GM23338 (cell line): Measurements from ENCODE around the gene CACUL1.

Experiments used
- CREB1 ChIP-seq: fragments of 250-450 bp; sonication (Bioruptor Pico); IDR thresholded peaks from 2 replicates; pipeline ENCODE4 v1.5.0; 2020; ENCODE audit warnings: low read depth, mild to moderate bottlenecking, moderate library complexity
- CTCF ChIP-seq, 2 experiments: fragments of 200-600 bp in 1 of 2; sonication (generic) in 1 of 2; conservative IDR thresholded peaks; 2 replicates each; pipeline versions ENCODE4 v1.5.1 to v1.6.1; 2016 to 2017; ENCODE audit warnings: antibody characterized with exemption in 2 of 2, low read depth in 2 of 2, mild to moderate bottlenecking in 2 of 2, moderate library complexity in 1 of 2
- EZH2 ChIP-seq: fragments of 200-600 bp; sonication (generic); IDR thresholded peaks from one replicate; pipeline ENCODE4 v1.8.0; 2017; ENCODE audit warnings: antibody characterized with exemption, mild to moderate bottlenecking, low read depth; ENCODE audit not compliant: unreplicated experiment
- EZH2phosphoT487 ChIP-seq: fragments of 200-600 bp; sonication (generic); IDR thresholded peaks from one replicate; pipeline ENCODE4 v1.8.1; 2018; ENCODE audit warnings: antibody characterized with exemption; ENCODE audit not compliant: unreplicated experiment
- JUNB ChIP-seq: IDR thresholded peaks from one replicate; pipeline ENCODE4 v1.6.1; 2016; ENCODE audit warnings: antibody characterized with exemption; ENCODE audit not compliant: unreplicated experiment
- NANOG ChIP-seq: IDR thresholded peaks from 2 replicates; pipeline ENCODE4 v1.6.1; 2016; ENCODE audit warnings: antibody characterized with exemption, borderline replicate concordance
- POLR2AphosphoS5 ChIP-seq: IDR thresholded peaks from 2 replicates; pipeline ENCODE4 v1.6.1; 2016; ENCODE audit warnings: antibody characterized with exemption, low read depth
- ZNF114 ChIP-seq: fragments of 250-450 bp; sonication (Bioruptor Pico); IDR thresholded peaks from 2 replicates; pipeline ENCODE4 v1.5.0; 2020; ENCODE audit warnings: mild to moderate bottlenecking, moderate library complexity
- TF ChIP-seq, protein P1 (sequence below): IDR thresholded peaks from 2 replicates; pipeline ENCODE4 v1.6.1; 2016; ENCODE audit warnings: antibody characterized with exemption
- TF ChIP-seq, protein P2 (sequence below): IDR thresholded peaks from one replicate; pipeline ENCODE4 v1.6.1; 2018; ENCODE audit warnings: antibody characterized with exemption; ENCODE audit not compliant: unreplicated experiment
- TF ChIP-seq, protein P3 (sequence below): fragments of 250-450 bp; sonication (Bioruptor Pico); IDR thresholded peaks from 2 replicates; pipeline ENCODE4 v1.5.0; 2020; ENCODE audit warnings: mild to moderate bottlenecking, moderate library complexity

DNA sequence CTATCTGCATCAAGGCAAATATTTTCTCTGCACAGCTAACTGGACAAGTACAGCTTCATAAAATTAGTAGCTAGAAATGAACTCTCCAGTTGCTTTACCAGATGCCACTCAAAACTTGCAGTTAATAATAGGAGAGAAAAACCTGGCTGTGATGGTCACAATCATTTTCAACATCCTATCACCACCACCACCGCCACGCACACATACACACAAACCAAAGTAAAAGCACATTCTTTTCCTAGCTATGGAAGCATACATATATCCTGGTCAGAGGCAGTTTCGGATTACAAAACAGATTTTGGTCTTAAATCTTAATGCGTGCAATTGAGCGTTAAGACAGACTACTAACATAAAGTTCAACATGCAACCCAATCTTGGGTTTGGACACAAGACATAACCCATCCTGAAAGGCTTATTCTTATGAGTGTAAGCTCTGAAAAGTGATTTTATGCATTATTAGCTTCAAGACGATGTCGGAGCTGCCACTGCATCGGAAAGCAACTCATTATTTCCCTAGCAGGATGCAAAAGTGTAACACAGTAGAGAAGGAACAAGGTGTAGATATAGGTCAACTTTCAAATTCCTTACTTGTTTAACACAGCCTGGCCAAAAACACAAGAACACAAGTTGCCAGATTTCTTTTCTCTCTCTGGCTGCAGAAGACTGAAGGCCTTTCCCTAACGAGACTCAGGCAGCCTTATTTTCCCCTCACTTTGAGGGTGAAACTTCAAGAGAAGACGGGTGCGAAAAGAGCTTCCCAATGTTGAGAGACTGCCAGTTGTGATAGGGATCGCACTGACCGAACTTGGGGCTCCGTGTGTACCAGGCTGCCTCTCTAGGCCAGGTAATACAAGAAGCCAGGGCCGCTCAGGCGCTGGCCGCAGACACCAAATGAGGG lies 1.2 kb downstream of the CACUL1 start:
- TF ChIP-seq CTCF (conservative IDR thresholded peaks at IDR 0.05; ENCODE audit: low read depth in 2 of 2) (no peak), EZH2 (no peak), CREB1 (no peak), NANOG (no peak), POLR2AphosphoS5 (no peak), EZH2phosphoT487 (no peak), ZNF114 (no peak), JUNB (no peak)
- TF ChIP-seq, protein P1, sequence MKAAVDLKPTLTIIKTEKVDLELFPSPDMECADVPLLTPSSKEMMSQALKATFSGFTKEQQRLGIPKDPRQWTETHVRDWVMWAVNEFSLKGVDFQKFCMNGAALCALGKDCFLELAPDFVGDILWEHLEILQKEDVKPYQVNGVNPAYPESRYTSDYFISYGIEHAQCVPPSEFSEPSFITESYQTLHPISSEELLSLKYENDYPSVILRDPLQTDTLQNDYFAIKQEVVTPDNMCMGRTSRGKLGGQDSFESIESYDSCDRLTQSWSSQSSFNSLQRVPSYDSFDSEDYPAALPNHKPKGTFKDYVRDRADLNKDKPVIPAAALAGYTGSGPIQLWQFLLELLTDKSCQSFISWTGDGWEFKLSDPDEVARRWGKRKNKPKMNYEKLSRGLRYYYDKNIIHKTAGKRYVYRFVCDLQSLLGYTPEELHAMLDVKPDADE, result no peak
- TF ChIP-seq, protein P2, sequence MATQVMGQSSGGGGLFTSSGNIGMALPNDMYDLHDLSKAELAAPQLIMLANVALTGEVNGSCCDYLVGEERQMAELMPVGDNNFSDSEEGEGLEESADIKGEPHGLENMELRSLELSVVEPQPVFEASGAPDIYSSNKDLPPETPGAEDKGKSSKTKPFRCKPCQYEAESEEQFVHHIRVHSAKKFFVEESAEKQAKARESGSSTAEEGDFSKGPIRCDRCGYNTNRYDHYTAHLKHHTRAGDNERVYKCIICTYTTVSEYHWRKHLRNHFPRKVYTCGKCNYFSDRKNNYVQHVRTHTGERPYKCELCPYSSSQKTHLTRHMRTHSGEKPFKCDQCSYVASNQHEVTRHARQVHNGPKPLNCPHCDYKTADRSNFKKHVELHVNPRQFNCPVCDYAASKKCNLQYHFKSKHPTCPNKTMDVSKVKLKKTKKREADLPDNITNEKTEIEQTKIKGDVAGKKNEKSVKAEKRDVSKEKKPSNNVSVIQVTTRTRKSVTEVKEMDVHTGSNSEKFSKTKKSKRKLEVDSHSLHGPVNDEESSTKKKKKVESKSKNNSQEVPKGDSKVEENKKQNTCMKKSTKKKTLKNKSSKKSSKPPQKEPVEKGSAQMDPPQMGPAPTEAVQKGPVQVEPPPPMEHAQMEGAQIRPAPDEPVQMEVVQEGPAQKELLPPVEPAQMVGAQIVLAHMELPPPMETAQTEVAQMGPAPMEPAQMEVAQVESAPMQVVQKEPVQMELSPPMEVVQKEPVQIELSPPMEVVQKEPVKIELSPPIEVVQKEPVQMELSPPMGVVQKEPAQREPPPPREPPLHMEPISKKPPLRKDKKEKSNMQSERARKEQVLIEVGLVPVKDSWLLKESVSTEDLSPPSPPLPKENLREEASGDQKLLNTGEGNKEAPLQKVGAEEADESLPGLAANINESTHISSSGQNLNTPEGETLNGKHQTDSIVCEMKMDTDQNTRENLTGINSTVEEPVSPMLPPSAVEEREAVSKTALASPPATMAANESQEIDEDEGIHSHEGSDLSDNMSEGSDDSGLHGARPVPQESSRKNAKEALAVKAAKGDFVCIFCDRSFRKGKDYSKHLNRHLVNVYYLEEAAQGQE, result no peak
- TF ChIP-seq, protein P3, sequence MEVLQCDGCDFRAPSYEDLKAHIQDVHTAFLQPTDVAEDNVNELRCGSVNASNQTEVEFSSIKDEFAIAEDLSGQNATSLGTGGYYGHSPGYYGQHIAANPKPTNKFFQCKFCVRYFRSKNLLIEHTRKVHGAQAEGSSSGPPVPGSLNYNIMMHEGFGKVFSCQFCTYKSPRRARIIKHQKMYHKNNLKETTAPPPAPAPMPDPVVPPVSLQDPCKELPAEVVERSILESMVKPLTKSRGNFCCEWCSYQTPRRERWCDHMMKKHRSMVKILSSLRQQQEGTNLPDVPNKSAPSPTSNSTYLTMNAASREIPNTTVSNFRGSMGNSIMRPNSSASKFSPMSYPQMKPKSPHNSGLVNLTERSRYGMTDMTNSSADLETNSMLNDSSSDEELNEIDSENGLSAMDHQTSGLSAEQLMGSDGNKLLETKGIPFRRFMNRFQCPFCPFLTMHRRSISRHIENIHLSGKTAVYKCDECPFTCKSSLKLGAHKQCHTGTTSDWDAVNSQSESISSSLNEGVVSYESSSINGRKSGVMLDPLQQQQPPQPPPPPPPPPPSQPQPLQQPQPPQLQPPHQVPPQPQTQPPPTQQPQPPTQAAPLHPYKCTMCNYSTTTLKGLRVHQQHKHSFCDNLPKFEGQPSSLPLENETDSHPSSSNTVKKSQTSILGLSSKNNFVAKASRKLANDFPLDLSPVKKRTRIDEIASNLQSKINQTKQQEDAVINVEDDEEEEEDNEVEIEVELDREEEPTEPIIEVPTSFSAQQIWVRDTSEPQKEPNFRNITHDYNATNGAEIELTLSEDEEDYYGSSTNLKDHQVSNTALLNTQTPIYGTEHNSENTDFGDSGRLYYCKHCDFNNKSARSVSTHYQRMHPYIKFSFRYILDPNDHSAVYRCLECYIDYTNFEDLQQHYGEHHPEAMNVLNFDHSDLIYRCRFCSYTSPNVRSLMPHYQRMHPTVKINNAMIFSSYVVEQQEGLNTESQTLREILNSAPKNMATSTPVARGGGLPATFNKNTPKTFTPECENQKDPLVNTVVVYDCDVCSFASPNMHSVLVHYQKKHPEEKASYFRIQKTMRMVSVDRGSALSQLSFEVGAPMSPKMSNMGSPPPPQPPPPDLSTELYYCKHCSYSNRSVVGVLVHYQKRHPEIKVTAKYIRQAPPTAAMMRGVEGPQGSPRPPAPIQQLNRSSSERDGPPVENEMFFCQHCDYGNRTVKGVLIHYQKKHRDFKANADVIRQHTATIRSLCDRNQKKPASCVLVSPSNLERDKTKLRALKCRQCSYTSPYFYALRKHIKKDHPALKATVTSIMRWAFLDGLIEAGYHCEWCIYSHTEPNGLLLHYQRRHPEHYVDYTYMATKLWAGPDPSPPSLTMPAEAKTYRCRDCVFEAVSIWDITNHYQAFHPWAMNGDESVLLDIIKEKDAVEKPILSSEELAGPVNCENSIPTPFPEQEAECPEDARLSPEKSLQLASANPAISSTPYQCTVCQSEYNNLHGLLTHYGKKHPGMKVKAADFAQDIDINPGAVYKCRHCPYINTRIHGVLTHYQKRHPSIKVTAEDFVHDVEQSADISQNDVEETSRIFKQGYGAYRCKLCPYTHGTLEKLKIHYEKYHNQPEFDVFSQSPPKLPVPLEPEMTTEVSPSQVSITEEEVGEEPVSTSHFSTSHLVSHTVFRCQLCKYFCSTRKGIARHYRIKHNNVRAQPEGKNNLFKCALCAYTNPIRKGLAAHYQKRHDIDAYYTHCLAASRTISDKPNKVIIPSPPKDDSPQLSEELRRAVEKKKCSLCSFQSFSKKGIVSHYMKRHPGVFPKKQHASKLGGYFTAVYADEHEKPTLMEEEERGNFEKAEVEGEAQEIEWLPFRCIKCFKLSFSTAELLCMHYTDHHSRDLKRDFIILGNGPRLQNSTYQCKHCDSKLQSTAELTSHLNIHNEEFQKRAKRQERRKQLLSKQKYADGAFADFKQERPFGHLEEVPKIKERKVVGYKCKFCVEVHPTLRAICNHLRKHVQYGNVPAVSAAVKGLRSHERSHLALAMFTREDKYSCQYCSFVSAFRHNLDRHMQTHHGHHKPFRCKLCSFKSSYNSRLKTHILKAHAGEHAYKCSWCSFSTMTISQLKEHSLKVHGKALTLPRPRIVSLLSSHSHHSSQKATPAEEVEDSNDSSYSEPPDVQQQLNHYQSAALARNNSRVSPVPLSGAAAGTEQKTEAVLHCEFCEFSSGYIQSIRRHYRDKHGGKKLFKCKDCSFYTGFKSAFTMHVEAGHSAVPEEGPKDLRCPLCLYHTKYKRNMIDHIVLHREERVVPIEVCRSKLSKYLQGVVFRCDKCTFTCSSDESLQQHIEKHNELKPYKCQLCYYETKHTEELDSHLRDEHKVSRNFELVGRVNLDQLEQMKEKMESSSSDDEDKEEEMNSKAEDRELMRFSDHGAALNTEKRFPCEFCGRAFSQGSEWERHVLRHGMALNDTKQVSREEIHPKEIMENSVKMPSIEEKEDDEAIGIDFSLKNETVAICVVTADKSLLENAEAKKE (CRISPR knock-in tag), result no peak
